HG03460 (cell line): ENCODE results near the gene IFNLR1.

Experiments used
- ATAC-seq: cut with Tn5 transposase; IDR thresholded peaks from one replicate; pipeline ENCODE4 v1.9.1; 2021; ENCODE audit not compliant: unreplicated experiment

Gene IFNLR1

DNA sequence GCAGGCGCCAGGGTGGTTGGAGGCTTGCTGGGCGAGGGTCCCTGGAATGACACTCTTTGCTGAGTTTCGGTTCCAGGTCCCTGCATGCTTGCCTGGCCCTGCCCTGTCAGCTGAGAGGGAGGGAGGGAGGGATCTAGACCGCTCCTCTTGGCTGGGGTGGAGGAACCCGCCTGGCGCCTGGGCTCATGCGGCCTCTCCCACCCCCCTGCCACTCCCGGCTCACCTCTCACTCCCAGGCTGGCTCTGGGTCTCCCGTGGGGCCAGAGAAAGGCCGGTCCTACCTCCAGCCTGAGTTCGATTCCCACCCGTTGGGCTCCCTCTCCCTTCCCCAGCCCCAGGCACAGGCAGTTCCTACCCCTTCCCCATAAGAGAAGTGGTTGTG is 19.0 kb upstream of the IFNLR1 start:
- no peak for ATAC-seq

DNA sequence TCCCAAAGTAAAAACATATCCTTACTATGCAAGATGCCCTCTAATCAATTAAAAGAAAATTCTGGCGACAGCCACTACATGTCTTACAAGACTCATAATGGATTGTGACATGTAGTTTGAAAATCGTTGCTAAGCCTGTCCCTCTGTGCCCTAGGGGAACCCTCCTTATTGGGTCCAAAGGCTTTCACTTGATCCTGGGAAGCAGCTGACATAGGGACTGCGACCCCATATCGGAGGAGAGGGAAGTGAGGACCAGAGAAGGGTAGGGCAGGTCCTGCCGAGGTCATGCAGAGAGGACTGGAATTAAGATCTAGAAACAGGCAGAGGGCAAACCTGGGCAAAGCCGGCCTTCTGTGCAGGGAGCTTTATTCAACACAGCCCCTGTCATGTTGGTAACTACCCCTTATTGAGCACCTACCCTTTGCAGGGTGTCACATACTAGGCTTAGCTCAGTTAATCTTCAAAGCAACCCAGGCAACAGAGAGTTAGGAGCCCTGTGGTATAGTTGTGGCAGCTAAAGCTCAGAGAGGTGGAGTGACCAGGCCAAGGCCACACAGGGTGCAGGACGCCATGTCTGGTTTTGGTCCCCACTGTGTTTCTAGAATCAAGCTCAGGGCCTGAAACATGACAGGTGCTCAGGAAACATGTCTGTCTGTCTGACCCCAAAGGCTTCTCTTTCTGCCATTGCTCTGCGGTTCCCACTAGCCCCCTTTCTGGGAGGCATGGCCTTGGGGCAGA is 18.4 kb upstream of the IFNLR1 start:
- no peak for ATAC-seq

DNA sequence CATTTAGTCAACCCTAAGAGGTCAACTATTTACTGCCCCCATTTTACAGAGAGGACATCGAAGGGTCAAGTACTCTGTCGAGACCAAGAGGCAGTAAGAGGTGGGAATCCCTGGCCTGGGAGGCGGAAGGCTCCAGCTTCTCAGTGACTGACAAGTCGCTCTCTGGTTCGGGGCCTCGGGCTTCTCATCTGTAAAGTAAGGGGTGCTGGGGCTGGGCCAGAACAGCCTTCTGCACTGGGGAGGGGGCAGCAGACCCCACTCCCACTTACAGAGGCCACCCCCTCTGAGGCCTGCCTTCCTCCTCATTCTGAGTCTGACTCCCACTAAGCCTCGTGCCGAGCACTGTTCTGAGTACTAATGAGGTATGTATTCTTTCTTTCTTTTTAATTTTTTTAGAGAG is 17.0 kb upstream of the IFNLR1 start:
- ATAC-seq, result no peak

DNA sequence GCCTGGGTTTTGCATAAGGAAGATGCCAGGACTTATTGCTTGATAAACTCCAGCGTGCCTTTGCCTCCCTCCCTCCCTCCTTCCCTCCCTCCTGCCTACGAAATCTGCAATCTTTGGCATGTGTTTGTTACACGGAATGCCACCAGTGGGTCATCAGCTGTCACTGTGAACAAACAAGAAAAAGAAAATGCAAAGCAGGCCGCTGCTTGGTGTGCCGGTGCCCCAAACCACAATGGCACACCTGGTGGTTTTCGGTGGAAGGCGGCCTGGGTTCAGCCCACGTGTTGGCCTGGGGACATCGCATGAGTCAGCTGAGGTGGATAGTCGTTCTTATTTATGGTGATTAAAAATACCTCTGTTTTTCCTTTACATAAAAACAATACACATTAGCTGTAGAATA is 16.3 kb upstream of the IFNLR1 start:
- no peak for ATAC-seq

DNA sequence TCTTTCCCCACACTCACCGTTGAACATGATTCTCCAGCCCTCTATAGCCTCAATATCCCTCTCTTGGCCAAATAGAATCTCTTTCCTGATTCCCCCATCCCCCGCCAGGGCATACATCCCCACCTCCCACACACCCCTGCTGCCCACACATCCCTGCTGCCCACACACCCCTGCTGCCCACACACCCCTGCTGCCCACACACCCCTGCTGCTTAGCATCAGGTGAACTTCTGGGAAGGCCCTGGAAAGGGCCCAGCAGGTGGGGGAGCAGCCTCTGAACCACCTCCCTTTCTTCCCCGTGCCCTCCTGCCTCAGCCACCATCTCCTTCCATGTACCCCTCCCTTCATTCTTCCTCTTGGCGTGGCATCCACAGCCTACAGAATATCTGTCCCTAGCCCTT is 15.9 kb upstream of the IFNLR1 start:
- no peak for ATAC-seq

DNA sequence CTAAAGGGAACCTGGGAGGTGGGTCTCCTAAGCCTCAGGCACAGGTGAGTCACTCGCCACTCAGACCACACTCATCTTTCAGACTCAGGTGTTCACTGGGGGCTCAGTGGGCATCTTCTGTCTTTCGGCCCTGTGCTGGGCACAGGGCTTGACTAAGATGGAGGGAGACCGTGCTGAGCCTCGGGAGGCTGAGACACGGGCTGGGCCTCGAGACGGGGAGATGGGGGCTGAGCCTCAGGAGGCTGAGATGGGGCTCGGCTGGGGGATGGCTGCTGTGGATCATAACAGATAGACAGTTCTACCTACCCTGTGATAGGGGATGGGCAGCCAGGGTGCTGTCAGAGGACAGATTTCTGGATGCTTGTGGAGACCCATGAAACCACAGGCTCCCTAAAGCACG is 15.5 kb upstream of the IFNLR1 start:
- ATAC-seq, result no peak

DNA sequence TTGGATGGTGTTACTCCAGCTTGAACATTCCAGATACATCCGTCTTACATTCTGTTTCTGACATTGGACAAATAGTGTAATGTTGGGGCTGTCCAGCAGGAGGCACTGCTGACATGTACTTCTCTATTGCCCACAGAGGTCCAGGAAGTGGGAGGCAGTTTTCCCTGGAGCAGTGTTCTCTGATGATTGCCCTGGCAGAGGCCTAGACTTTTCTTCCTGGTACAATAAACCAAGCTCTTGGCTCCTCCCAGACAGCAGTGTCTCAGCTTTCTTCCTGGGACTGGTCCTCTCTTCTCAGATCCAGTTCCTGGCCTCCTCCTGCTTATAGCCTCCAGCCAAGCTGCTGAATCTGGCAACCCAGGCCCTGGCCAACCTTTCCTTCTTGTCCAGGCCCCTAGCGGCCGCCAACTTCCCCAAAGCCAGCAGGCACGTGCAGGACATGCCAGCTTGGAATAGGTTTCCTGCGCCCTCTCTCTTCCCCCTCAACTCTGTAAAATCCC is 14.9 kb upstream of the IFNLR1 start:
- ATAC-seq, result no peak

DNA sequence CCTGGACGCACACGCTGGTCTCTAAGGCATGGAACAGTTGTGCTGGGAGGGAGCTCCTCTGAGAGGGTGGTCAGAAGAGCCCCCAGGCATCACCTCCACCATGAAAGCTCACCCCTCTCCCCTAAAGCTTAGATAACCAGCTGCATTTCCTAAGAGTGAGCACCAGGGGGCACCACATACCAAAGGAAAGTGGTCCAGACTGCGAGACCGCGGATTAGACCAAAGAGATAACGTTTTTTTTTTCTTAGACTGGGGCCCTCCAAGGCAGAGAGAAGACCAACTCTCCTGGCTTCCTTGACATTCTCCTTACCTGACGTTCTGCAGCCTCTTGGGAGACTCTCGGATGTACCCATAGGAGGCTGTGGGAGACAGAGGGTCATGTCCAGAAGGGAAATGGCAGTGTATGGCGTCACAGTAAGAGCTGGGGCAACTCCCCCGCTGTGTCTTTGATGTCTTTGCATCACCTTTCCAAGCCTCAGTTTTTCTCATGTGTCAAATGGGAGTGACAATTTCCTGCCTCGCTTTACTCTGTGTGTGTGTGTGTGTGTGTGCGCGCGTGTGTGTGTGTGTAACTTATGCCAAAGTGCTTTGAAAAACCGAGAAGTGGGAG is 12.3 kb upstream of the IFNLR1 start:
- ATAC-seq, result no peak

DNA sequence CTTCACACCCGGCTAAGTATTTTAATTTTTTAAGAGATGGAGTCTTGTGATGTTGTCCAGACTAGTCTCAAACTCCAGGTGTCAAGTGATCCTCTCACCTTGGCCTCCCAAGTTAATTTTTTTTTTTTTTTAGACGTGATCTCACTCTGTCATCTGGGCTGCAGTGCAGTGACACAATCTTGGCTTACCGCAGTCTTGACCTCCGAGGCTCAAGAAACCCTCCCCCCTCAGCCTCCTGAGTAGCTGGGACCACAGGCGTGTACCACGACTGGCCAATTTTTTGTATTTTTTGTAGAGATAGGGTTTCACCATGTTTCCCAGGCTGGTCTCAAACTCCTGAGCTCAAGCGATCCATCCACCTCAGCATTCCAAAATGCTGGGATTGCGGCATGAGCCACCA is 11.7 kb upstream of the IFNLR1 start:
- no peak for ATAC-seq

DNA sequence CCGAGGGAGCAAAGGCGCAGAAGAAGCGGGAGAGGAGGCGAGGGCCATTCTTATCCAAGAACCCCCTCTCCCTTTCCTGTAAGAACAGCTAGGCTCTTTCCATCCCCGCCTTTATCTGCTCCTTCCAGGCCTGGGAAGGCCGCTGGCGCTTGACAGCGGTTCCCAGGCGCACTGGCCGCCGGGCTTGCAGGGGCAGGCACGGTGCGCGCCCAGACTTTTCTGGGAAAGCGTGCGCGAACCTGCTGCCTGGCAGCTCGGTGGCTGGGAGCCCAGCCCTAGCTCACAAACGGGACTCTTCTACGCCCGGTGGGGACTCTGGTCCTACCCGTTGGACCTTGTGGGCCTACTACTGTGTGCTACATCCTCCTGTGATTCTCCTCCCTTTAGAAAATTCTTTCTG is 8.8 kb upstream of the IFNLR1 start:
- ATAC-seq, result no peak

DNA sequence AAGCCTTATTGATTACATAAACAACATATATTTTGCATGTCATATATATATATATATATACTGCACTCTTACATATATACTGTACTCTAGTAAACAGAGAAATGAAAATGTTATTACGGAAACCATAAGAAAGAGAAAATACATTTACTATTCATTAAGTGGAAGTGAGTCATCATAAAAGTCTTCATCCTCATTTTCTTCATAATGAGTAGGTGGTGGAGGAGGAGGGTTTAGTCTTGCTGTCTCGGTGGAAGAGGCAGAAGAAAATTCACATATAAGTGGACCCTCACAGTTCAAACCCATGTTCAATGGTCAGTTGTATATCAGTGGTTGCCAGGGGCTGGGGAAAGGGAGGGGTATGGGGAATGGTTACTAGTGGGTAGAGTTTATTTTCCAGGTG is 8.0 kb upstream of the IFNLR1 start:
- no peak for ATAC-seq

DNA sequence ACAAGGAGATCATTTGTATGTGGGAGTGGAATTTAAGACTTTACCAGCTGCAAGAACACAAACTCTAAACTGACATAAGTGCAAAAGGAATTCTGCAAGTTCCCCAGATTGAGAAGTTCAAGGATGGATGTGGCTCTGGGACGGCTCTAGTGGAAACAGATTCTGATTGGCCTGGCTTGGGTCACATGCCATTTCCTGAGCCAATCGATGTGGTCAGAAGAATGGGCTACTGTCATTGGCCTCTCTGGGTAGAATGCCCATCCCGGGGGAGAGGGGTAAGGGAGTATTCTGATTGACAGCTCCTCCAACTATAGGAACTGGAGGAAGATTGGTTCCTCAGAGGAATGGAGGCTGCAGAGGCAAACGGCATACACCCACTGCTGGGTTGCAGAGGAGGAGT is 6.0 kb upstream of the IFNLR1 start:
- ATAC-seq, result no peak

DNA sequence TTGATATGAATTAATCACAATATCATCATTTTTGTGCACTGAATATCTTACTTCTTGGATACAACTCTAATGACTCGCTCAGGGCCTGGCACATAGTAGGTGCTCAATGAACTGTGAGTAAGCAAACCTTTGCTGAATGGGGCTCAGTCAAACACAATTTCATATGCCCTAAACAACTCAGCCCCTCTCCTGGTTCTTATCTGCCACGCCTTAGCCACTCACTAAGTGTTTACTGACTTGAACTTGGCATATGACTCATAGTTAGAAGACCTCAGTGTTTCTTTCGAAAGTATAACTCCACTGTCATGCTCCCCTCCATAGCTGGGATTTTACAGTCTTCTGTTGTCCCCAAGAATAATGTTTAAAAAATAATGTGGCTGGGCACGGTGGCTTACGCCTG is 4.8 kb upstream of the IFNLR1 start:
- no peak for ATAC-seq

DNA sequence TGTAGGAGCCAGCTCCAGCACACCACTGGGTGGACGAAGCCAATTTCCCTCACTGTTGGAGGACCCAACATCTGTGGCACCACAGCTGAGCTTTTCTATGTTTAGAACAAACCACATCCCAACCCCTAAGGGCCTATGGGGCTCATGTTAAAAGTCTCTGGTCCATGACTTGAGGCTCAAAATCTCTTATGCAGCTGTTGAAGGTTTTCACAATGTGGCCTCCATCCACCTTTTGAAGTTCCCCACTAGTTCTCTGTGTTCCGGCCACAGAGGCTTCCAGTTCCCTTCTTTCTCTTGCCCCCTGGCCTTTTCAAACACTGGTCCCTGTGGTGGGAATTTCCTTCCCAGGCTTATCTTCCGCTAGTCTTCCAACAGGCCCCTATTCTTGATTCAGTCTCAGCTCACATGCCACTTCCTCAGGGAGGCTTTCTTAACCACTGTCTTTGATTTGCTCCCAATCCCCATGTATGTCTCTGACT is 3.9 kb upstream of the IFNLR1 start:
- ATAC-seq, result peak; percentile 53

DNA sequence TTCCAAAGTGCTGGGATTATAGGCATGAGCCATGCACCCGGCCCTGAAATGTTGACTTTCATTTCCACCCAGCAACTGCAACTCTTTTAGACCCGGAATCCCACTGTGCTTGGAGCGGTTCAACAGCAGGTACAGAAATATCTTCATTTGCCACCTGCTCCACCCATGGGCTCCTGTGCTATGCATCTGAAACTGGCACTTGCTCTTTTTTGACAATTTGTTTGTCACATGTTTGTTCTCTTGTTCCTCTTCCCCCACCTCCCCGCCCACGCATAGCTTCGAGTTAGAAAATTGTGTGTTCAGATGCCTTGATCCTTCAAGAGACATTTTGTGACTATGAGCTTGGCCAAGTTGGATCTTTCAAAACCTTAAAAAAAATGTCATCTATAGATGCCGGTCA is 2.4 kb upstream of the IFNLR1 start:
- ATAC-seq, result no peak

DNA sequence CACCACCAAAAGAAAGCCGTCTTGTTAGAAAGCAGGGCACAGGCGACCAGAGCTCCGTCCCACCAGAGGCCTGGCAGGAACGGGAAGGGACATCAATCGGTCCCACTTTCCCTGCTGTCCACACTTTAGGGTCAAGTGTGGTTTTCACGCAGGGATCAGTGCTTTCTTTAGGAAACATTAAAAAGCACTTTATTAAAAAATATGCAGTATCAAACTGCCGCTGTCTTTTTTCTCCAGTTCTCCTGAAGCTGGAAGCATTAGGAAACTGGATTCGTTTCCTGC is 437 bp downstream of the IFNLR1 start:
- no peak for ATAC-seq

DNA sequence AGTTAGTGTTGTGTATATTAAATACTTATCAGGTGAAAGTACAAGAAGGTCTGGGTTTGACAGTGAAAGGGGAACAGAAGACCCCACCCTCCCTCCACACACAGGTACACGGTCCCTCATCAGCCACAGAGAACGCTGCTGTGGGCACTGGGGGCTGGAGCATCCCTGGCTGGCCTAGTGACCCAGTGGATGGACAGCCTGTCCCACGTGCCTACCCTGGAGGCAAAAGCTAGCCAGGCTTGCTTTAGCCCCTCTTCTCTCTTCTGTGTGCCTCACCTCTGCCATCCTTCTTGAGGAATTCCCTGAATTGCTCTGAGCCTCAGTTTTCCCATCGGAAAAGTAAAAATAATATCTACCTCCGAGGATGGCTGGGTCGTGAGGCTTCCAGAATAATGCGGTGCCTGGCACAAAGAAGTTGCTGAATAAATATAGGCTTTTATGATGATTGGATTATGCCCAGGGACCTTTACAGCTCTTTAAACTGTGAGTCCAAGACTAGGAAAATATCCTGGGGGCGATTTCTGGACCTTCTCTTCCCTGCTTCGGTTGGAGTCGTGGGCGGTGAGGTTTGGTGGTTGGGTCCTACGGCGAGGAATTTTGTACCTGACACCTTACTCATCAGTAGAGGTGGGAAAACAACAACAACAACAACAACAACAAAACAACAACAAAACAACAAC is 918 bp downstream of the IFNLR1 start:
- ATAC-seq, result no peak

DNA sequence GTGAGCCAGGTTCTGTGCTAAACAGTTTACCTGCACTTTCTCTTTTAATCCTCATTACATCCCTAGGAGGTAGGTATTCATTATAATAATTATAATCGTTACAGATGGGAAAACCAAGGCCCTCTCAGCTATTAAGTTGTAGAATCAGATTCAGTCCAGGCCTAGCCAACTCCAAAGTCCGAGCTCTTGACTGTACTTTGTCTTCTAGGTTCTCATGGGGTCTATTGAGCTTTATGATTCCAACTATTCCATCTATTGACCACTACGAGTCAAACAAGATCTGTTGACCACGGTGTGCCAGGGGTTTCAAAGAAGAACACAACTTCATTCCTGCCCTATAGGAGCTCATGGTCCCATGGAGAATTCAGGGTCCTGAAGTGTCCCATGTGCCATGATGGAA is 2.0 kb downstream of the IFNLR1 start:
- no peak for ATAC-seq

DNA sequence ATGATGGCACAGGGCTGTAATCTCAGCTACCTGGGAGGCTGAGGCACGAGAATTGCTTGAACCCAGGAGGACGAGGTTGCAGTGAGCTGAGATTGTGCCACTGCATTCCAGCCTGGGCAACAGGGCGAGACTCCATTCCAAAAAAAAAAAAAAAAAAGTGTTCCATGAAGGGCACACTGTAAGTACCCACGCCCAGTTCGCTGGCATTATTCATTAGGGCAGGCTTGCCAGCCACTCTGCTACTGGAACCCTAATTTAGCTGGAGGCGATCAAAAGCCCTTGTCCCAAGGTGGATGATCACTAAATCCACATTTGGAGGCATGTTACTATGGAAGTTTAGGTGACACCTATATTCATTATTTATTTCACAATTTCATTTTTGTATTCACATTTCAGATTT is 5.0 kb downstream of the IFNLR1 start:
- ATAC-seq, result no peak

DNA sequence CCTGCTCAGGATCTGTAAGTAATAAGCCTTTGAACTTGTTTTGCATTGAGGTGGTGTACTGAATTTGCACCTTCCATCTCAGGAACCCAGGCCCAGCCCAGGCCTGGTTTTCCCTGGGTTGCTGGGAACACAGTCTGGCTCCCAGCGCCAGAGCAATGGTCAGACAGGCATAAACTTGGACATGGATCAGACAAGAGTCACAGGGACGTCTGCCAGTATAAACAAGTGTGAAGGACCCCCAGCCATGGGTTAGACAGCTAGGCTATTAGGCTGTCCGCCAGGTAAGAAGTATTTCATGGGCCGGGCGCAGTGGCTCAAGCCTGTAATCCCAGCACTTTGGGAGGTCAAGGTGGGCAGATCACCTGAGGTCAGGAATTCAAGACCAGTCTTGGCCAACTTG is 5.5 kb downstream of the IFNLR1 start:
- ATAC-seq, result no peak

DNA sequence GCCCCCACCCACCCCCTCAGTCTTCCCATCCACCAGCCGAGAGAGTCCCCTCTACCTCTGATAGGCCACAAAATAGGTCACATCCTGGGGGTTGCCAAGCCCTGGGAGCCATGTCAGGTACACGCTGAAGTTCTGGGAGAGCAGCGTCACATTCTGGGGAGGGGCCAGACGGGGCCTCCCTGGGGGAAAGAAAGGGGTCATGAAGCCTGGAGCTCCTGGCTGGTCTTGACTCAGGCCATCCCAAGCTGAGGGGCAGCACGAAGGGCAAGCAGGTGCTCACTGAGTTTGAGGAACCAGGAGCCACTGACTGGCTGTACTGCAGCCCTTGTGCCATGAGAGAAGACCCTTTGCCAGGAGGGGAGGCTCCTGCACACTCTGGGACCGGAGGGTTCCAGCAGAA is 6.4 kb downstream of the IFNLR1 start:
- no peak for ATAC-seq

DNA sequence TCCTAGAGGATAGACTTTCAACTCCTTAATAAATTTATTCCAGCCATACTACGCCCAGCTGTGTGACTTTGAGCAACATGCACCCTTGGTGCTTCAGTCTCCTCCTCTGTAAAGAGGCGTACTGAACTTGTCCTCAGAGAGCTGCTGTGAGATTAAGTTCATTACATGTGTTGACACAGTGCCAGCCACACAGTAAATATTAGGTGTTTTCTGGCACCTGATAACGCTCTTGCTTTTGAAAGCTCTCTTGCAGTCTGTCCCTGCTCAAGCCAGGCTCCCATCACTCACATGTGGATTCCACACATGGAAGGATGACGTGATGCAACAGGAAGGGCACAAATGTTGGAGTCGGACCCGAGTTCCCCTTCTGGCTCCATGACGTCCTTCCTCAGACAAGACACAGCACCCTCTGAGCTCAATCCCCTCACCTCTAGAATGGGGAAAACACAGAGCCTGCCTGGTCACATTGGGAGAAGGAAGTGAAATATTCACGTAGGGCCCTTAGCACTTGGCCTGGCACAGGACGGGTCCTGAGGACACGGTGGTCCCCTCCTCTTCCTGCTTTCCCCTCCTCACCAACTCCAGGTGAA is 7.7 kb downstream of the IFNLR1 start:
- ATAC-seq, result no peak
